BLaER1 treated with 17β-estradiol and CSF1 and Interleukin-3, amounts not matched to agents 10 nM and 100 nM (cell line): ENCODE data around the gene SMARCC2.
"Not testable (repeated sequence)": the region's sequence is repeated elsewhere in the genome, so short reads cannot be mapped to it uniquely, and the experiment has no call there.

ENCODE experiments used
- H3K27ac ChIP-seq, 11 experiments: shearing (Covaris generic); formaldehyde crosslinking; 2 replicates each; pipeline ENCODE4 v1.8.1; 2022
- H3K27me3 ChIP-seq, 11 experiments: shearing (Covaris generic); formaldehyde crosslinking; 2 replicates each; pipeline ENCODE4 v1.8.1; 2022
- H3K36me3 ChIP-seq, 11 experiments: shearing (Covaris generic); formaldehyde crosslinking; 2 replicates each; pipeline ENCODE4 v1.8.1; 2022
- H3K4me1 ChIP-seq, 10 experiments: shearing (Covaris generic); formaldehyde crosslinking; 2 replicates each; pipeline ENCODE4 v1.8.1; 2022
- H3K4me2 ChIP-seq, 11 experiments: shearing (Covaris generic); formaldehyde crosslinking; 2 replicates each; pipeline ENCODE4 v1.8.1; 2022
- H3K4me3 ChIP-seq, 10 experiments: shearing (Covaris generic); formaldehyde crosslinking; 2 replicates each; pipeline ENCODE4 v1.8.1; 2022
- H3K9ac ChIP-seq, 11 experiments: shearing (Covaris generic); formaldehyde crosslinking; 2 replicates each; pipeline ENCODE4 v1.8.1; 2022
- H3K9me3 ChIP-seq, 11 experiments: shearing (Covaris generic); formaldehyde crosslinking; replicated peaks in 1 of 11; 2 replicates each; pipeline ENCODE4 v1.8.1; 2022
- H4K20me1 ChIP-seq, 11 experiments: shearing (Covaris generic); formaldehyde crosslinking; 2 replicates each; pipeline ENCODE4 v1.8.1; 2022
- Cebpa-rat ChIP-seq, 11 experiments: shearing (Covaris generic); IDR thresholded peaks; 2 replicates each; pipeline ENCODE4 v1.8.1; 2022

The SMARCC2 gene

DNA sequence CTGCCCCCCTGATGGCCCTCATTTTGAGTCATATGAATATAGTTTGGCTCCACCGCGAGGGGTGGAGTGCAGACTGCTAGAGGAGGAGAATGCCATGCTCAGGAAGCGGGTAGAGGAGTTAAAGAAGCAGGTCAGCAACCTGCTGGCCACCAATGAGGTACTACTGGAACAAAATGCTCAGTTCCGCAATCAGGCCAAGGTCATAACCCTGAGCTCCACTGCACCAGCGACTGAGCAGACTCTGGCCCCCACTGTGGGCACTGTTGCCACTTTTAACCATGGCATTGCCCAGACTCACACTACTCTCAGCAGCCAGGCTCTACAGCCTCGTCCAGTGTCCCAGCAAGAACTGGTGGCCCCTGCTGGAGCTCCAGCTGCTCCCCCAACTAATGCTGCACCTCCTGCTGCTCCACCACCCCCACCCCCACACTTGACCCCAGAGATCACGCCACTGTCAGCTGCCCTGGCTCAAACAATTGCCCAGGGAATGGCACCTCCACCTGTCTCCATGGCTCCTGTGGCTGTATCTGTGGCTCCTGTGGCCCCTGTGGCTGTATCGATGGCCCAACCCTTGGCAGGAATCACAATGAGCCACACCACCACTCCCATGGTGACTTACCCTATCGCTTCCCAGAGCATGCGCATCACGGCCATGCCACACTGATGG, 67.9 kb downstream of the SMARCC2 start:
- no peak overlapping the region for H3K4me3 ChIP-seq
- peaks cover 19 to 55% (median 38%) of the 10 kb centered on the region in 11 experiments for H3K36me3 ChIP-seq
- no peaks in the 10 kb centered on the region for H3K9me3 ChIP-seq
- H3K27ac ChIP-seq = no peak overlapping the region
- no peak overlapping the region for H3K4me2 ChIP-seq
- no peaks in the 10 kb centered on the region for H3K27me3 ChIP-seq
- H3K9ac ChIP-seq = peak overlapping the region in 6 of 11 experiments; percentile 6 to 97 (median 73); a peak in 6 of 22 replicates
- peaks cover 0 to 11% (median 0%) of the 10 kb centered on the region in 11 experiments; a peak in 4 of 22 replicates for H4K20me1 ChIP-seq
- TF ChIP-seq Cebpa-rat (IDR thresholded peaks at IDR 0.05) = no peak
- H3K4me1 ChIP-seq = peaks cover 32 to 66% (median 55%) of the 10 kb centered on the region in 10 experiments

DNA sequence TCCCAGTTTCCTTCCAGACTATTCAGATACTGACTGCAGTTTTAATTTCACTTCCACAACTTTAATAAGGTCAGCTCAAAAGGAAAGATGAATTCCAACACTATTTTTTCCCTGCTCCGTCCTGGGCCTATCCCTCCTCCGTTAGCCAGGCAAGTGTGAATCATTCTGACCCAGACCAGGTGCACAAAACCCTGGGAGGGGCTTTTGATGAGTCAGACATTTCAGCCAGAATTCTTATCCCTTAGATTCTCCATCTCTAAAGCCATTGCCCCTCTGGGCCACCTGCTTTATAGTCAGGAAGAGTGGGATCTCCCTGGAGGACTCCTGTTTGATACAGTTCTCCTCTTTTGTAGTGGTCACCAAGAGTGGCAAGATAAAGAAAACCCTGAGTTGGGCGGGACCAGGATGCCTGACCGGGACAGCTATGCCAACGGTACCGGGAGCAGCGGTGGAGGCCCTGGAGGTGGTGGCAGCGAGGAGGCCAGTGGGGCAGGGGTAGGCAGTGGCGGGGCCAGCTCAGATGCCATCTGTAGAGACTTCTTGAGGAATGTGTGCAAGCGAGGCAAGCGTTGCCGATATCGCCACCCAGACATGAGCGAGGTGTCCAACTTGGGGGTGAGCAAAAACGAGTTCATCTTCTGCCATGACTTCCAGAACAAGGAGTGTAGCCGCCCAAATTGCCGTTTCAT, 69.0 kb downstream of the SMARCC2 start:
- peak overlapping the region in 3 of 11 experiments; percentile 82 to 94 (median 92); a peak in 4 of 22 replicates for H3K27ac ChIP-seq
- H3K36me3 ChIP-seq = peaks cover 19 to 55% (median 38%) of the 10 kb centered on the region in 11 experiments
- no peak for TF ChIP-seq Cebpa-rat (IDR thresholded peaks at IDR 0.05)
- peak overlapping the region; percentile 78 to 100 (median 95) for H3K4me2 ChIP-seq
- peaks cover 0 to 11% (median 0%) of the 10 kb centered on the region in 11 experiments; a peak in 4 of 22 replicates for H4K20me1 ChIP-seq
- H3K9me3 ChIP-seq = peaks cover 0 to 2% (median 1%) of the 10 kb centered on the region in 11 experiments; a peak in 5 of 22 replicates
- peak overlapping the region; percentile 32 to 97 (median 94); a peak in 20 of 22 replicates for H3K9ac ChIP-seq
- peaks cover 27 to 59% (median 49%) of the 10 kb centered on the region in 10 experiments for H3K4me1 ChIP-seq
- no peak overlapping the region; a peak in 1 of 20 replicates for H3K4me3 ChIP-seq
- no peaks in the 10 kb centered on the region for H3K27me3 ChIP-seq

DNA sequence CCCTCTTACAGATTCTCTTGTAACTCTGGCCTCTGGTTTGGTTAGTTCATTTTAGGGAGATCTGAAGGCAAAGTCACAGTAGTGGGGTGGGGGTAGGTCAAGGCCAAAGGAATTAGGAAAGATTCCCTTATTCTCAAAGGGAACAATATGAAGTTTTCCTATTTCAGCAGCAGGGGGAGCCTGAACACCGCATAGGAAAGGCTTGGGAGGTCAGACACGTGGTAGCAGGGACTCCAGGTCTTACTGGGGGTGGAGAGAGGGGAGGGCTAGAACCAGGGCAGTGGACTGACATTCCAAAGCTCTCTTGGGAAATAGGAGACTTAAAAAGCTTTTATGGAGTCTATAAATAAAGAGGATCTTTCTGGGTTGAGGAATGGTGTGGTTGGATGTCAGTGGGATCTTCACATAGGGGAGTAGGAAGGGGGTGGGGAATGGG, 69.9 kb downstream of the SMARCC2 start:
- Histone ChIP-seq H3K27me3 (no peaks in the 10 kb centered on the region), H3K4me3 (peak overlapping the region; percentile 72 to 97 (median 86); a peak in 19 of 20 replicates), H4K20me1 (peaks cover 0 to 11% (median 0%) of the 10 kb centered on the region in 11 experiments; a peak in 4 of 22 replicates), H3K9me3 (peaks cover 0 to 5% (median 3%) of the 10 kb centered on the region in 11 experiments; a peak in 6 of 22 replicates), H3K9ac (peak overlapping the region; percentile 80 to 97 (median 94)), H3K36me3 (peaks cover 23 to 57% (median 40%) of the 10 kb centered on the region in 11 experiments), H3K4me2 (peak overlapping the region; percentile 78 to 100 (median 95)), H3K27ac (peak overlapping the region in 10 of 11 experiments; percentile 75 to 94 (median 88); a peak in 18 of 22 replicates), H3K4me1 (peaks cover 25 to 54% (median 41%) of the 10 kb centered on the region in 10 experiments)
- no peak for TF ChIP-seq Cebpa-rat (IDR thresholded peaks at IDR 0.05)

DNA sequence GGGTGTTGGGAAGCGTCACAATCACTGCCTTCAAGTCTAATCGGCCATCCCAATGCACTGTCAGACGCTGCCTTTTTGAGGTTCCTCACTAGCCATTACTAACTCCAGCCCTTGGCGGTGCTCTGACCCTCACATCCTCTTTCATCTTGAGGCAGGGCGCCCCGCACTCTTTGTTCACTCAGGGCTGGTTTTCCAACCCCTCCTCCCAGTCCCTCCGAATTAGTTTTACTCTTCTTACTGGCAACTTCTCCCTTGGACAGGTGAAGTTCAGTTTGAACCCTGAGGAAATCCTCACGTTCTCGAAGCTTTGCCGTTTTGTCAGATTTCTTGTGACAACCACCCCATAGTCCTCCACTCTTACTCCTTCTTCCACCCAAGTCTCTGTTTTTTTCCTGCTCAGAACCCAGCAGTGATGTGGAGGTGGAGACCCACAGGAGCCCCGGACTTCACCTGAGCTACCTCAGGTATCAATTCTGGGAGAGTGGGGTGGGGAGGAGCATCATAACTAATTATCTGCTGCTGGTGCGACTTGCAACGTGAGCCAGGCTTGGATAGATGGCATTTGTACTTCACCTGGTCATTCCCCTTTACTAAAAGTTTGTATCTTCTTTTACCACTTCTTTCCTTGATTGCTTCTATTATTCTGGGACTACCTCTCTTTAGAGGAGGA, 70.5 kb downstream of the SMARCC2 start:
- Histone ChIP-seq H3K27me3 (no peaks in the 10 kb centered on the region), H3K4me3 (peak overlapping the region; percentile 72 to 97 (median 86)), H4K20me1 (peaks cover 0 to 11% (median 0%) of the 10 kb centered on the region in 11 experiments; a peak in 4 of 22 replicates), H3K9ac (peak overlapping the region; percentile 80 to 97 (median 94)), H3K27ac (peak overlapping the region; percentile 48 to 94 (median 88); a peak in 21 of 22 replicates), H3K4me2 (peak overlapping the region; percentile 78 to 100 (median 95)), H3K36me3 (peaks cover 28 to 57% (median 43%) of the 10 kb centered on the region in 11 experiments), H3K9me3 (peaks cover 0 to 5% (median 3%) of the 10 kb centered on the region in 11 experiments; a peak in 6 of 22 replicates), H3K4me1 (peaks cover 25 to 48% (median 35%) of the 10 kb centered on the region in 10 experiments)
- TF ChIP-seq Cebpa-rat (IDR thresholded peaks at IDR 0.05) = no peak

DNA sequence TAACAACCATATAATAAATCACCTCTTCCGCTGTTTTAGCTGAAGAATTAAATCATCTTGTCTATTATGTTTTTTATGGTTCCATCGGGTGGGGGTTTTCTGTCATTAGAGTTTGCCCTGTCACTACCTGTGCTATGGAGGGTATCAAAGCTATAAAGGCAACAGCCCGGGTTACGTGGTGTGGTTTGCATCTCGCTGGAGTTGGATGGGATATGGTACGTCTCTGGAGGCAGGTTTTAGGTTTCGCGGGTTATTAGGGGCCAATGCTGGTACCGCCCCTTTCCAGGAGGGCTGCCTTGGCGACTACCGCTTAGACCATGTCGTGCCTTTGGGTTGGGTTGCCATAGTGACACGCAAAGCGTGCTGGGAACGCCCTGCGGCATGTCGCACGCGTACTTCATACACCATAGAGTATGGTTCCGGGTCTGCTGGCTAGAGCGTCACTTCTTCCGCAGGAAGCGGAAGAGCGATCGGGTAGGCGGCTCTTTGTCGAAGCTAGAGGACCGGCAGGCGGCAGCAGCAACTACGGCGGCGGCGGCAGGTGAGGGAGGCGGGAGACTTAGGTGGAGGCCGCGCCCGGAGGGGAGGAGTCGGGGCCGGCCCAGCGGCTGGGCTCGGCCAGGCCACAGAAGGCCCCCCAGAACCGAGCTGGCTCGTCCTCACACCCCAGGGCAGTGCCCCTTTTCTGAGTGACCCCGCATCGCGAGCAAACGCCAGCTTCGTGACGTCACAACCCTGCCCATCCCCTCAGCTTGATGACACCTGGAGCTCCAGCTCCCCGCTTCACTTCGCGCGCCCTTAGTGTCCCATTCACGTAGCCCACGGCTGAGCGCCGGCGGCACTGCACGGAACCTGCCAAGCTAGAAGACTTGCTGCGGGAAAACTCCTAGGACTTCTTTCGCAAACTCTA, 71.2 kb downstream of the SMARCC2 start, which contains the start of gene ZC3H10:
ZC3H10 (plus strand) TSS at position 489 of the 910 bp plus-strand sequence. CDS start 2,297 bp downstream, outside the sequence.
- Histone ChIP-seq H3K9ac (peak within 1 kb of the TSS; percentile 88 to 97 (median 94)), H3K4me1 (peaks cover 25 to 41% (median 28%) of the 10 kb centered on the region in 10 experiments), H3K36me3 (peaks cover 36 to 58% (median 50%) of the 10 kb centered on the region in 11 experiments), H4K20me1 (peaks cover 0 to 11% (median 0%) of the 10 kb centered on the region in 11 experiments; a peak in 5 of 22 replicates), H3K4me3 (peak within 1 kb of the TSS; percentile 72 to 97 (median 86)), H3K9me3 (peaks cover 0 to 5% (median 3%) of the 10 kb centered on the region in 11 experiments; a peak in 6 of 22 replicates), H3K27me3 (no peaks in the 10 kb centered on the region), H3K4me2 (peak within 1 kb of the TSS; percentile 78 to 100 (median 95)), H3K27ac (peak within 1 kb of the TSS; percentile 88 to 96 (median 94))
- TF ChIP-seq Cebpa-rat (IDR thresholded peaks at IDR 0.05) = no peak

DNA sequence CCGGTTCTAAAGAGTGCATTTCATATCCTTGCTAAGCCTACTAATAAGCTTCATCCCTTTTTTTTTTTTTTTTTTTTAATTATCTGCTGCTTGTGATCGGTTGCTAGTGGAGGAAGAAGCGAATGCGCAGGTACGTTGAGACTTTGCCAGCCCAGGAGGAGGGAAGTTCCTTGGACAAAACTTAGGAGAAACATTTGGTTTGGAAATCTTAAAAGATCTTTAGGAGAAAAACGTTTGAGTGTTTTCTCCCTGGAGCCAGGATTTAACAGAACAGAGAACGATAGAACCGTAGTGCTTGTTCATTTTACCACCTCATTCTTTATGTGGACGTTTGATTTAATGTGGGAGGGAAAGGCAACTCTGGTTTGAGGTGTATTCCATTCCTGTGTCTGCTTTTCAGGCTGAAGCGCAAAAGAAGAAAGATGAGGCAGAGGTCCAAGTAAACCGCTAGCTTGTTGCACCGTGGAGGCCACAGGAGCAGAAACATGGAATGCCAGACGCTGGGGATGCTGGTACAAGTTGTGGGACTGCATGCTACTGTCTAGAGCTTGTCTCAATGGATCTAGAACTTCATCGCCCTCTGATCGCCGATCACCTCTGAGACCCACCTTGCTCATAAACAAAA, 72.1 kb downstream of the SMARCC2 start:
- H3K9me3 ChIP-seq, H3K27me3 ChIP-seq: not testable (repeated sequence)
- H3K9ac ChIP-seq = peak overlapping the region; percentile 88 to 97 (median 94)
- H3K27ac ChIP-seq = peak overlapping the region; percentile 88 to 96 (median 94)
- H4K20me1 ChIP-seq = peaks cover 0 to 11% (median 0%) of the 10 kb centered on the region in 11 experiments; a peak in 5 of 22 replicates
- H3K4me2 ChIP-seq = peak overlapping the region; percentile 70 to 100 (median 95)
- H3K4me3 ChIP-seq = peak overlapping the region; percentile 72 to 97 (median 86)
- H3K4me1 ChIP-seq = peaks cover 22 to 32% (median 26%) of the 10 kb centered on the region in 10 experiments
- H3K36me3 ChIP-seq = peaks cover 44 to 58% (median 55%) of the 10 kb centered on the region in 11 experiments
